SU-DHL-6 (cell line): ENCODE data around the gene COG5.

Source experiments
- H2AFZ ChIP-seq: fragments of 200-600 bp; sonication (generic); 2 replicates; pipeline ENCODE4 v1.6.1; 2014; ENCODE audit warnings: low read depth, mild to moderate bottlenecking, moderate library complexity, mixed read lengths, antibody characterized with exemption, low read length; ENCODE audit not compliant: severe bottlenecking
- H3F3A ChIP-seq: fragments of 200-600 bp; shearing (Covaris generic); 2 replicates; pipeline ENCODE4 v1.6.0; 2016; ENCODE audit warnings: antibody characterized with exemption, mild to moderate bottlenecking; ENCODE audit not compliant: insufficient read depth
- H3K27ac ChIP-seq: fragments of 200-600 bp; sonication (generic); 2 replicates; pipeline ENCODE4 v1.5.1; 2016; ENCODE audit warnings: low read depth, mild to moderate bottlenecking, low read length, moderate library complexity, mixed read lengths
- H3K27me3 ChIP-seq: fragments of 200-600 bp; sonication (generic), shearing (Covaris generic); 2 replicates; pipeline ENCODE4 v1.6.0; 2014; ENCODE audit warnings: mild to moderate bottlenecking, low read length
- H3K36me3 ChIP-seq: fragments of 200-600 bp; sonication (generic); 2 replicates; pipeline ENCODE4 v1.6.1; 2014; ENCODE audit warnings: mild to moderate bottlenecking, low read length, mixed read lengths
- H3K4me2 ChIP-seq: fragments of 300-600, 200-600 bp; shearing (Covaris generic), sonication (generic); 2 replicates; pipeline ENCODE4 v1.6.0; 2014; ENCODE audit warnings: low read length, low read depth, mild to moderate bottlenecking; ENCODE audit not compliant: poor library complexity, severe bottlenecking
- H3K4me3 ChIP-seq: fragments of 200-600 bp; sonication (generic); 2 replicates; pipeline ENCODE4 v1.5.1; 2014; ENCODE audit warnings: antibody characterized with exemption, low read length, mild to moderate bottlenecking, mixed read lengths; ENCODE audit not compliant: insufficient read depth, poor library complexity, severe bottlenecking
- H3K79me2 ChIP-seq: fragments of 200-600 bp; sonication (generic); 2 replicates; pipeline ENCODE4 v1.6.1; 2014; ENCODE audit warnings: mild to moderate bottlenecking, low read length, moderate library complexity; ENCODE audit not compliant: insufficient read depth
- H3K9ac ChIP-seq: fragments of 200-600 bp; sonication (generic); 2 replicates; pipeline ENCODE4 v1.7.0; 2014; ENCODE audit warnings: mild to moderate bottlenecking, low read length
- H3K9me2 ChIP-seq: fragments of 200-600 bp; sonication (generic); replicated peaks from 2 replicates; pipeline ENCODE4 v1.6.1; 2014; ENCODE audit warnings: low read length; ENCODE audit not compliant: insufficient read depth
- H3K9me3 ChIP-seq: fragments of 200-600 bp; sonication (generic); 2 replicates; pipeline ENCODE4 v1.6.1; 2014; ENCODE audit warnings: low read length, mixed read lengths; ENCODE audit not compliant: insufficient read depth
- H4K20me1 ChIP-seq: fragments of 200-600 bp; sonication (generic); 2 replicates; pipeline ENCODE4 v1.6.1; 2014; ENCODE audit warnings: low read depth, mild to moderate bottlenecking, antibody characterized with exemption, low read length, moderate library complexity, mixed read lengths
- CTCF ChIP-seq: fragments of 200-600 bp; sonication (generic); IDR thresholded peaks from one replicate; pipeline ENCODE4 v1.5.1; 2017; ENCODE audit warnings: antibody characterized with exemption, mild to moderate bottlenecking, low read length, moderate library complexity; ENCODE audit not compliant: insufficient read depth, poor library complexity, severe bottlenecking
- EZH2phosphoT487 ChIP-seq: fragments of 200-600 bp; sonication (generic), shearing (Covaris generic); conservative IDR thresholded peaks from 2 replicates; pipeline ENCODE4 v1.6.1; 2018; ENCODE audit warnings: mild to moderate bottlenecking, antibody characterized with exemption, low read length, moderate library complexity, mixed read lengths

The COG5 gene

GRCh38 chr7:107573537-107573936, 9.8 kb upstream of the COG5 start:
- Histone ChIP-seq H3K27ac (no peak overlapping the region), H2AFZ (no peak overlapping the region), H3K27me3 (no peaks in the 10 kb centered on the region), H3K79me2 (no peaks in the 10 kb centered on the region), H3K36me3 (peaks cover 22% of the 10 kb centered on the region), H3K9me2 (no peaks in the 10 kb centered on the region), H3K9me3 (no peaks in the 10 kb centered on the region), H4K20me1 (no peaks in the 10 kb centered on the region), H3K4me3 (no peak overlapping the region), H3K9ac (no peak overlapping the region), H3F3A (peaks cover 28% of the 10 kb centered on the region), H3K4me2 (no peak overlapping the region)
- TF ChIP-seq EZH2phosphoT487, result no peak
- TF ChIP-seq CTCF, result no peak

GRCh38 chr7:107570298-107570697, 6.6 kb upstream of the COG5 start:
- H3K9me3 ChIP-seq, result no peaks in the 10 kb centered on the region
- H3K36me3 ChIP-seq, result peaks cover 25% of the 10 kb centered on the region
- peaks cover 12% of the 10 kb centered on the region; the same call in 1 of the 2 replicates for H3F3A ChIP-seq
- no peak overlapping the region for H3K4me3 ChIP-seq
- H3K4me2 ChIP-seq, result no peak overlapping the region
- H4K20me1 ChIP-seq, result no peaks in the 10 kb centered on the region
- H3K9me2 ChIP-seq, result no peaks in the 10 kb centered on the region
- no peak overlapping the region for H3K27ac ChIP-seq
- no peaks in the 10 kb centered on the region for H3K79me2 ChIP-seq
- TF ChIP-seq EZH2phosphoT487 (no peak), CTCF (no peak)
- H2AFZ ChIP-seq, result no peak overlapping the region
- H3K27me3 ChIP-seq, result no peaks in the 10 kb centered on the region
- H3K9ac ChIP-seq, result no peak overlapping the region

- Histone ChIP-seq H3K4me2 (peak overlapping the region; percentile 75), H3K36me3 (0 out of 2 replicates have a peak, but pooled peaks cover 4% of the 10 kb centered on the region), H2AFZ (peak overlapping the region; percentile 78), H3K4me3 (peak overlapping the region; percentile 78), H3K27ac (no peak overlapping the region; the same call in 1 of the 2 replicates), H3K27me3 (no peaks in the 10 kb centered on the region), H3K9me3 (no peaks in the 10 kb centered on the region), H3K9ac (peak overlapping the region; percentile 81), H3K79me2 (peaks cover 35% of the 10 kb centered on the region), H3K9me2 (no peaks in the 10 kb centered on the region), H3F3A (no peaks in the 10 kb centered on the region), H4K20me1 (no peaks in the 10 kb centered on the region)
- TF ChIP-seq EZH2phosphoT487, result no peak
- no peak for TF ChIP-seq CTCF
Observed at GRCh38 chr7:107564553-107565298, 1.0 kb upstream of the COG5 start.
